ENCODE measurements around the gene UBQLN2. TPM values are rescaled to one million over a fixed set of nuclear protein-coding genes. Genes with fewer than 3 reads are reported as not detected.

Gene UBQLN2
- total RNA-seq, 3 donors from 2014 or later (not counting 1 experiment from before 2014, with no cell fraction given), result 36.2 to 43.4 (median 39.7) TPM

DNA sequence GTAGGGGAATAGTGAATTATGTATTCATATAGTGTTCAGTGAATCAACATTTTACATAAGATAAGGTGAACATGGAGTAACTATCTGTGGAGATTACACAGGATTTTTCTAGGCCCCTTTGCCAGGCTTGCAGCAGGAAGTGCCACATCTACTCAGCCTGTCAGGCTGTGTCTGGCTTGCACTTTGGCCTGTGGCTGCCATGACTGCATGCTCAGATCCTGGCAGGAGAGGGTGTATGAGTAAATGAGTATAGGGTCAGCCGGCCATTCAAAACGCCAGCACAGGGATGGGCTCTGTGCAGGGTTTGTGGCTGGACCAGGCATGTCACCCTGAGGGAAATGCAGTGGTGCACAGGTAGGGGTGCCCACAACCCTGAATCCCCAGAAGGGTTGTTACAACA is 51.9 kb downstream of the UBQLN2 start:
- Mint-ChIP-seq H3K36me3 (no peaks in the 10 kb centered on the region), H3K4me1 (no peaks in the 10 kb centered on the region), H3K27me3 (ENCODE audit: low read depth in 2 of 2) (no peaks in the 10 kb centered on the region), H3K27ac (no peak overlapping the region), H3K4me3 (no peak overlapping the region), H3K9me3 (peaks cover 0 to 3% of the 10 kb centered on the region in 2 donors)
- intact Hi-C loops (cut with micrococcal nuclease), result no loop called here
- ATAC-seq, result no peak
- Histone ChIP-seq H3K27ac (ENCODE audit: low read length) (no peak overlapping the region), H3K4me1 (ENCODE audit: control insufficient read depth, insufficient read depth, low read length) (no peaks in the 10 kb centered on the region), H3K4me3 (ENCODE audit: low read length) (no peak overlapping the region), H3K36me3 (ENCODE audit: control insufficient read depth, insufficient read depth, low read length) (no peaks in the 10 kb centered on the region), H3K27me3 (ENCODE audit: control insufficient read depth, insufficient read depth, low read length) (no peaks in the 10 kb centered on the region), H3K9me3 (ENCODE audit: control insufficient read depth, insufficient read depth, low read length) (no peaks in the 10 kb centered on the region)
- 92% methylated on average over 2 of the region's 2 CpGs for WGBS (ENCODE audit: insufficient coverage)
- TF ChIP-seq, protein P1, sequence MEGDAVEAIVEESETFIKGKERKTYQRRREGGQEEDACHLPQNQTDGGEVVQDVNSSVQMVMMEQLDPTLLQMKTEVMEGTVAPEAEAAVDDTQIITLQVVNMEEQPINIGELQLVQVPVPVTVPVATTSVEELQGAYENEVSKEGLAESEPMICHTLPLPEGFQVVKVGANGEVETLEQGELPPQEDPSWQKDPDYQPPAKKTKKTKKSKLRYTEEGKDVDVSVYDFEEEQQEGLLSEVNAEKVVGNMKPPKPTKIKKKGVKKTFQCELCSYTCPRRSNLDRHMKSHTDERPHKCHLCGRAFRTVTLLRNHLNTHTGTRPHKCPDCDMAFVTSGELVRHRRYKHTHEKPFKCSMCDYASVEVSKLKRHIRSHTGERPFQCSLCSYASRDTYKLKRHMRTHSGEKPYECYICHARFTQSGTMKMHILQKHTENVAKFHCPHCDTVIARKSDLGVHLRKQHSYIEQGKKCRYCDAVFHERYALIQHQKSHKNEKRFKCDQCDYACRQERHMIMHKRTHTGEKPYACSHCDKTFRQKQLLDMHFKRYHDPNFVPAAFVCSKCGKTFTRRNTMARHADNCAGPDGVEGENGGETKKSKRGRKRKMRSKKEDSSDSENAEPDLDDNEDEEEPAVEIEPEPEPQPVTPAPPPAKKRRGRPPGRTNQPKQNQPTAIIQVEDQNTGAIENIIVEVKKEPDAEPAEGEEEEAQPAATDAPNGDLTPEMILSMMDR (IDR thresholded peaks at IDR 0.05), result no peak
- DNase-seq, result no peak

Other genes starting within 250 kb of the UBQLN2 start
- gene NBDY, start 165.6 kb downstream of the UBQLN2 start, total RNA-seq, result 10 to 100 TPM; 16.0 to 23.6 (median 16.6) TPM

Measured in natural killer cell (primary cell).